HG02763 (cell line): Measurements from ENCODE around the gene GALK1.

Experiments
- ATAC-seq: cut with Tn5 transposase; IDR thresholded peaks from one replicate; pipeline ENCODE4 v1.9.1; 2021; ENCODE audit warnings: mild to moderate bottlenecking, moderate library complexity; ENCODE audit not compliant: unreplicated experiment

The GALK1 gene

GRCh38 chr17:75751676-75752404 lies 13.2 kb downstream of the GALK1 start:
- ATAC-seq, result no peak

GRCh38 chr17:75750661-75751423 lies 14.2 kb downstream of the GALK1 start:
- no peak for ATAC-seq

- ATAC-seq, result no peak
Observed at GRCh38 chr17:75749545-75750389, 15.2 kb downstream of the GALK1 start.

GRCh38 chr17:75748706-75749105 lies 16.3 kb downstream of the GALK1 start:
- no peak for ATAC-seq

- no peak for ATAC-seq
Observed at GRCh38 chr17:75743625-75744206, 21.3 kb downstream of the GALK1 start.

GRCh38 chr17:75742337-75742736 lies 22.7 kb downstream of the GALK1 start:
- no peak for ATAC-seq

GRCh38 chr17:75740631-75741077 lies 24.3 kb downstream of the GALK1 start:
- no peak for ATAC-seq

- no peak for ATAC-seq
Observed at GRCh38 chr17:75740215-75740614, 24.8 kb downstream of the GALK1 start.

GRCh38 chr17:75739801-75740200 lies 25.2 kb downstream of the GALK1 start:
- no peak for ATAC-seq

GRCh38 chr17:75739174-75739573 lies 25.8 kb downstream of the GALK1 start:
- no peak for ATAC-seq

- no peak for ATAC-seq
Observed at GRCh38 chr17:75738218-75738802, 26.7 kb downstream of the GALK1 start.

GRCh38 chr17:75737133-75737962 lies 27.6 kb downstream of the GALK1 start:
- ATAC-seq, result no peak

GRCh38 chr17:75736173-75736835 lies 28.7 kb downstream of the GALK1 start:
- ATAC-seq, result no peak

- ATAC-seq, result no peak
Observed at GRCh38 chr17:75734674-75735294, 30.2 kb downstream of the GALK1 start.

- ATAC-seq, result no peak
Observed at GRCh38 chr17:75733471-75733870, 31.5 kb downstream of the GALK1 start.

- ATAC-seq, result no peak
Observed at GRCh38 chr17:75731716-75732498, 33.1 kb downstream of the GALK1 start.

- no peak for ATAC-seq
Observed at GRCh38 chr17:75731086-75731715, 33.8 kb downstream of the GALK1 start.

- ATAC-seq, result no peak
Observed at GRCh38 chr17:75730065-75730464, 34.9 kb downstream of the GALK1 start.
